Lung (tissue), 12 donors: ENCODE data around the gene NUP205. TPM values are rescaled to one million over a fixed set of nuclear protein-coding genes. Genes with fewer than 3 reads are reported as not detected.
A peak's percentile ranks its signal among the peaks of the same experiment; 100 is the strongest.

ENCODE experiments used
- ATAC-seq: fragments of 200-7000 bp; cut with Tn5 transposase; one replicate; pipeline ENCODE4 v1.9.1; 2020; ENCODE audit warnings: moderate number of reproducible peaks; ENCODE audit not compliant: insufficient read depth, low FRiP score
- DNase-seq, 3 donors: peaks; one replicate each; pipeline ENCODE4 v3.0.0-alpha.2; 2013 to 2017
- H3K27ac ChIP-seq, 2 donors: one replicate each; pipeline ENCODE4 v1.5.1; 2013; ENCODE audit warnings: mild to moderate bottlenecking in 2 of 2, moderate library complexity in 2 of 2, control low read depth in 1 of 2, inconsistent platforms in 1 of 2, low read depth in 1 of 2, low read length in 1 of 2
- H3K27me3 ChIP-seq, 3 donors: one replicate each; pipeline ENCODE4 v1.5.1; 2013; ENCODE audit warnings: low read length in 2 of 3; ENCODE audit not compliant: control insufficient read depth in 3 of 3, insufficient read depth in 3 of 3
- H3K36me3 ChIP-seq, 4 donors: one replicate each; pipeline ENCODE4 v1.5.1; 2013; ENCODE audit warnings: low read length in 4 of 4, mild to moderate bottlenecking in 1 of 4, moderate library complexity in 1 of 4; ENCODE audit not compliant: control insufficient read depth in 4 of 4, insufficient read depth in 4 of 4
- H3K4me1 ChIP-seq, 5 donors: one replicate each; pipeline ENCODE4 v1.5.1; 2013; ENCODE audit warnings: low read length in 5 of 5, mild to moderate bottlenecking in 2 of 5, moderate library complexity in 1 of 5; ENCODE audit not compliant: control insufficient read depth in 5 of 5, insufficient read depth in 5 of 5
- H3K4me3 ChIP-seq: one replicate; pipeline ENCODE4 v1.5.1; 2013; ENCODE audit warnings: mild to moderate bottlenecking, control low read depth, moderate library complexity
- H3K9ac ChIP-seq, 2 donors: one replicate each; pipeline ENCODE4 v1.5.1; 2013; ENCODE audit warnings: low read length in 2 of 2, control low read depth in 1 of 2; ENCODE audit not compliant: insufficient read depth in 1 of 2
- H3K9me3 ChIP-seq, 4 donors: one replicate each; pipeline ENCODE4 v1.5.1; 2013; ENCODE audit warnings: low read length in 3 of 4, mild to moderate bottlenecking in 1 of 4, moderate library complexity in 1 of 4; ENCODE audit not compliant: control insufficient read depth in 4 of 4, insufficient read depth in 3 of 4
- CTCF ChIP-seq: IDR thresholded peaks from 2 replicates; pipeline ENCODE4 v1.5.1; 2012; ENCODE audit warnings: mild to moderate bottlenecking; ENCODE audit errors: control extremely low read depth, extremely low read depth
- WGBS, 2 donors: extraction: QIAGEN DNeasy Blood & Tissue Kit; methylation state at CpG; one replicate each; pipeline ENCODE4 v1.1.7; 2013; 5-methylcytosine and 5-hydroxymethylcytosine counted together
- polyA plus RNA-seq, 2 donors: library from polyadenylated mRNA; stranded (reverse); fragments of 200-250 nt; gene quantifications; one replicate each; pipeline ENCODE4 v1.2.1, GENCODE V29; 2013
- total RNA-seq, 2 donors: library from RNA; depleted of rRNA in 1 of 2; stranded (reverse); fragments of >200 nt in 1 of 2; gene quantifications; one replicate each; pipeline ENCODE4 v1.2.1, GENCODE V29; 2014 to 2021
- donor health status: control.
- donor health status: control.
- donor health status: Bipolar disorder and iron deficiency.
- donor health status: healthy.
- donor health status: DM: yes; HTN: yes; CAD: no.

The NUP205 gene
- total and polyA plus RNA-seq, 4 donors: 23.1 to 41.2 (median 34.4) TPM

GRCh38 chr7:135645296-135645904 is 87.7 kb downstream of the NUP205 start:
- no peak overlapping the region for H3K27ac ChIP-seq
- peaks cover 9 to 32% (median 20%) of the 10 kb centered on the region in 4 donors for H3K36me3 ChIP-seq
- TF ChIP-seq CTCF: peak; percentile 60
- no peaks in the 10 kb centered on the region for H3K4me1 ChIP-seq
- no peak overlapping the region for H3K9ac ChIP-seq
- H3K4me3 ChIP-seq: no peak overlapping the region
- H3K27me3 ChIP-seq: no peaks in the 10 kb centered on the region
- ATAC-seq (no peak), DNase-seq (peak in 2 of 3 donors; percentile 59 to 61)
- H3K9me3 ChIP-seq: no peaks in the 10 kb centered on the region
- WGBS, 2 donors: 35 to 52% methylated on average over 6 of the region's 6 CpGs

GRCh38 chr7:135647755-135648154 is 90.0 kb downstream of the NUP205 start:
- H3K9me3 ChIP-seq: no peaks in the 10 kb centered on the region
- no peaks in the 10 kb centered on the region for H3K4me1 ChIP-seq
- DNase-seq: no peak
- no peak overlapping the region for H3K4me3 ChIP-seq
- H3K9ac ChIP-seq: no peak overlapping the region
- peaks cover 9 to 32% (median 19%) of the 10 kb centered on the region in 4 donors for H3K36me3 ChIP-seq
- no peak overlapping the region for H3K27ac ChIP-seq
- H3K27me3 ChIP-seq: no peaks in the 10 kb centered on the region
- no peak for TF ChIP-seq CTCF
- no peak for ATAC-seq
- WGBS, 2 donors: 63 to 93% methylated on average over 1 of the region's 1 CpG

- no peak overlapping the region for H3K27ac ChIP-seq
- DNase-seq (no peak), ATAC-seq (no peak)
- H3K4me1 ChIP-seq: no peaks in the 10 kb centered on the region
- TF ChIP-seq CTCF: no peak
- WGBS, 2 donors: 79 to 94% methylated on average over 7 of the region's 7 CpGs
- no peak overlapping the region for H3K4me3 ChIP-seq
- H3K36me3 ChIP-seq: peaks cover 6 to 32% (median 17%) of the 10 kb centered on the region in 4 donors
- H3K27me3 ChIP-seq: no peaks in the 10 kb centered on the region
- no peaks in the 10 kb centered on the region for H3K9me3 ChIP-seq
- H3K9ac ChIP-seq: no peak overlapping the region
Measured at GRCh38 chr7:135648235-135648634, 90.5 kb downstream of the NUP205 start.
